ENCODE measurements around the gene PLXNA4.

DNA sequence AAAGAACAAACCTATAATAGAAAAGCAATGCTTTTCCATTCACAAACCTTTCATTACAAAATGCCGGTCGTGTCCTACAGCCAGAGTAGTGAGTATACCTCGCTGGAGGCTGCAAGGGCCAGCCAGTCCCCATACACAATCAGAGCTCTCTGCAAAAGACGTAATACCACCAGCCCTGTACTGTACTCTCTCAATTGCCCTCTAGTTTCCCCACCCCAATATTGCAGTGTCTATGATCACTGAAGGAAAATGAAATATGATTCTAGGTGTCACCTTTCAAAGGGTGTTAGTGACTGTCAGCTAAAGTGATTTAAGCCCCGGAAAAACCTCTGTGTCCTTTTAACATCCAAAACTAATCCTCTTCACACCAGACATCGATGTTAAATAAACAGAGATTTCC, 24.8 kb downstream of the PLXNA4 start:
- TF ChIP-seq EP300 (IDR thresholded peaks at IDR 0.05; ENCODE audit: low read depth) (no peak), POLR2A (IDR thresholded peaks at IDR 0.05) (no peak), POLR2AphosphoS5 (IDR thresholded peaks at IDR 0.05) (no peak)
- TF ChIP-seq, protein P1, sequence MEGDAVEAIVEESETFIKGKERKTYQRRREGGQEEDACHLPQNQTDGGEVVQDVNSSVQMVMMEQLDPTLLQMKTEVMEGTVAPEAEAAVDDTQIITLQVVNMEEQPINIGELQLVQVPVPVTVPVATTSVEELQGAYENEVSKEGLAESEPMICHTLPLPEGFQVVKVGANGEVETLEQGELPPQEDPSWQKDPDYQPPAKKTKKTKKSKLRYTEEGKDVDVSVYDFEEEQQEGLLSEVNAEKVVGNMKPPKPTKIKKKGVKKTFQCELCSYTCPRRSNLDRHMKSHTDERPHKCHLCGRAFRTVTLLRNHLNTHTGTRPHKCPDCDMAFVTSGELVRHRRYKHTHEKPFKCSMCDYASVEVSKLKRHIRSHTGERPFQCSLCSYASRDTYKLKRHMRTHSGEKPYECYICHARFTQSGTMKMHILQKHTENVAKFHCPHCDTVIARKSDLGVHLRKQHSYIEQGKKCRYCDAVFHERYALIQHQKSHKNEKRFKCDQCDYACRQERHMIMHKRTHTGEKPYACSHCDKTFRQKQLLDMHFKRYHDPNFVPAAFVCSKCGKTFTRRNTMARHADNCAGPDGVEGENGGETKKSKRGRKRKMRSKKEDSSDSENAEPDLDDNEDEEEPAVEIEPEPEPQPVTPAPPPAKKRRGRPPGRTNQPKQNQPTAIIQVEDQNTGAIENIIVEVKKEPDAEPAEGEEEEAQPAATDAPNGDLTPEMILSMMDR (IDR thresholded peaks at IDR 0.05) = no peak
